Right atrium auricular region (tissue), 2 donors: ENCODE data around the gene SMG7. TPM values are rescaled to one million over a fixed set of nuclear protein-coding genes. Genes with fewer than 3 reads are reported as not detected.

ENCODE experiments used
- DNase-seq: peaks from one replicate; pipeline ENCODE4 v3.0.0-alpha.2; 2019; ENCODE audit warnings: low spot score
- H3K27ac ChIP-seq, 2 donors: fragments of 200-600 bp; sonication (generic); 1 replicate in 1 of 2; 2 replicates in 1 of 2; pipeline ENCODE4 v1.5.1; 2016 to 2019
- H3K27me3 ChIP-seq, 2 donors: fragments of 200-600 bp; sonication (generic); one replicate each; pipeline versions ENCODE4 v1.5.1 to v1.6.0; 2017 to 2019
- H3K36me3 ChIP-seq: fragments of 200-600 bp; sonication (generic); one replicate; pipeline ENCODE4 v1.5.1; 2016
- H3K4me1 ChIP-seq, 2 donors: fragments of 200-600 bp; sonication (generic); one replicate each; pipeline versions ENCODE4 v1.5.1 to v1.6.0; 2017 to 2019
- H3K4me3 ChIP-seq, 2 donors: fragments of 200-600 bp; sonication (generic); 1 replicate in 1 of 2; 2 replicates in 1 of 2; pipeline ENCODE4 v1.5.1; 2017 to 2019; ENCODE audit warnings: mild to moderate bottlenecking in 1 of 2, moderate library complexity in 1 of 2
- H3K9me3 ChIP-seq, 2 donors: fragments of 200-600 bp; sonication (generic); one replicate each; pipeline ENCODE4 v1.5.1; 2019
- total RNA-seq, 2 donors: library from RNA; depleted of rRNA; stranded (reverse); fragments of >200 nt; gene quantifications; one replicate each; pipeline ENCODE4 v1.1.0, GENCODE V29; 2016
- TF ChIP-seq, protein P1 (sequence below), 2 donors: fragments of 200-600 bp; sonication (generic); IDR thresholded peaks; one replicate each; pipeline ENCODE4 v1.5.1; 2019; ENCODE audit warnings: antibody characterized with exemption in 2 of 2

The SMG7 gene
- total RNA-seq, 2 donors from 2014 or later = 42.0 to 43.6 TPM

GRCh38 chr1:183600136-183600535 lies 127.8 kb downstream of the SMG7 start:
- Histone ChIP-seq H3K4me3 (no peak overlapping the region), H3K27ac (peak overlapping the region; percentile 7 to 44), H3K4me1 (peaks cover 0 to 8% of the 10 kb centered on the region in 2 donors), H3K27me3 (no peaks in the 10 kb centered on the region), H3K36me3 (no peaks in the 10 kb centered on the region), H3K9me3 (no peaks in the 10 kb centered on the region)
- DNase-seq = peak; percentile 87
- TF ChIP-seq, protein P1, sequence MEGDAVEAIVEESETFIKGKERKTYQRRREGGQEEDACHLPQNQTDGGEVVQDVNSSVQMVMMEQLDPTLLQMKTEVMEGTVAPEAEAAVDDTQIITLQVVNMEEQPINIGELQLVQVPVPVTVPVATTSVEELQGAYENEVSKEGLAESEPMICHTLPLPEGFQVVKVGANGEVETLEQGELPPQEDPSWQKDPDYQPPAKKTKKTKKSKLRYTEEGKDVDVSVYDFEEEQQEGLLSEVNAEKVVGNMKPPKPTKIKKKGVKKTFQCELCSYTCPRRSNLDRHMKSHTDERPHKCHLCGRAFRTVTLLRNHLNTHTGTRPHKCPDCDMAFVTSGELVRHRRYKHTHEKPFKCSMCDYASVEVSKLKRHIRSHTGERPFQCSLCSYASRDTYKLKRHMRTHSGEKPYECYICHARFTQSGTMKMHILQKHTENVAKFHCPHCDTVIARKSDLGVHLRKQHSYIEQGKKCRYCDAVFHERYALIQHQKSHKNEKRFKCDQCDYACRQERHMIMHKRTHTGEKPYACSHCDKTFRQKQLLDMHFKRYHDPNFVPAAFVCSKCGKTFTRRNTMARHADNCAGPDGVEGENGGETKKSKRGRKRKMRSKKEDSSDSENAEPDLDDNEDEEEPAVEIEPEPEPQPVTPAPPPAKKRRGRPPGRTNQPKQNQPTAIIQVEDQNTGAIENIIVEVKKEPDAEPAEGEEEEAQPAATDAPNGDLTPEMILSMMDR (IDR thresholded peaks at IDR 0.05) = no peak

- no peaks in the 10 kb centered on the region for H3K27me3 ChIP-seq
- H3K4me1 ChIP-seq = peaks cover 0 to 8% of the 10 kb centered on the region in 2 donors
- peak overlapping the region; percentile 7 to 44 for H3K27ac ChIP-seq
- no peak for DNase-seq
- TF ChIP-seq, protein P1 (IDR thresholded peaks at IDR 0.05) = no peak
- no peaks in the 10 kb centered on the region for H3K36me3 ChIP-seq
- no peak overlapping the region for H3K4me3 ChIP-seq
- H3K9me3 ChIP-seq = no peaks in the 10 kb centered on the region
These were observed 128.3 kb downstream of the SMG7 start for GRCh38 chr1:183600634-183601033.

- no peak overlapping the region for H3K27ac ChIP-seq
These were observed 130.2 kb downstream of the SMG7 start for GRCh38 chr1:183602510-183602909.

More at GRCh38 chr1:183602510-183602909, 130.2 kb downstream of the SMG7 start:
- TF ChIP-seq, protein P1 (IDR thresholded peaks at IDR 0.05) = no peak
- Histone ChIP-seq H3K4me1 (peaks cover 0 to 8% of the 10 kb centered on the region in 2 donors), H3K27me3 (no peaks in the 10 kb centered on the region), H3K36me3 (no peaks in the 10 kb centered on the region), H3K4me3 (no peak overlapping the region), H3K9me3 (no peaks in the 10 kb centered on the region)
- DNase-seq = no peak

Other genes with a start within 250 kb of the SMG7 start
- gene NMNAT2, start 54.1 kb upstream of the SMG7 start, total RNA-seq = 10 to 100 TPM; 38.6 to 40.0 TPM
- 10 to 100 TPM in 1 of 2 donors, 1 to 10 TPM in 1; 3.2 to 10.7 TPM for gene NCF2, start 118.0 kb downstream of the SMG7 start, total RNA-seq
- 10 to 100 TPM; 39.2 to 47.0 TPM for gene ARPC5, start 163.3 kb downstream of the SMG7 start, total RNA-seq
- not detected for gene APOBEC4, start 180.8 kb downstream of the SMG7 start, total RNA-seq